ENCODE results near the gene PAX2.

PAX2 gene

DNA sequence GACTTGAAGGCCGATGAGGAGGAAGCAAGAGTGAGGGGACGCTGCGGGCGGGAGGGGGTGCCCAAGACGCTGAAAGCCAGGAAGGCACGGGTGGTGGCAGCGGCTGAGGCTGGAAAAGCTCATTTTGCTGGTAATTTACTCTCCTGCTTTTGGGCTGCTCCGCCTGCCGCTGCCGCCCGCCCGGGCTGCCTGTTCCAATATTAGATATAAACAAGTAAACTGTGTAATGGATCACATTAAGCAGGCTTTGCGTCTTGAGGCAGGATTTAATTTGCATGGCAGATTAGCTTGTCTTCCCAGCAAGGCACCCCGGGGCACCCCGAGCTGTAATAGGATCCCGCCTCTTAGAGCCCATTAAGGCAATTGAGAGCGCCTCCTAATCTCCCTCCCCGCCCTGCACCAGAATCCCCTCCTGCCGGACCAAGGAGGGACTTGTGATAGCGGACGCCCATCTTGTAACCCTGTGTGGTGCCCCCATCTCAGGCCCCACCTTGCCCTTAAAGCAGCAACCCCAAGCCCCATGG, 121.3 kb downstream of the PAX2 start:
- no peaks in the 10 kb centered on the region for H3K79me2 ChIP-seq (ENCODE audit: low read length)
- H3K4me1 ChIP-seq (ENCODE audit: low read length): no peaks in the 10 kb centered on the region
- no peak for TF ChIP-seq EZH2 (optimal IDR thresholded peaks at IDR 0.05; ENCODE audit: low read depth, low read length)
- TF ChIP-seq EZH2phosphoT487 (IDR thresholded peaks at IDR 0.05; ENCODE audit: low read length): no peak
- no peak for TF ChIP-seq CTCF (IDR thresholded peaks at IDR 0.05; ENCODE audit: low read length)
- H3K36me3 ChIP-seq (replicated peaks; ENCODE audit: insufficient read depth, low read length): no peaks in the 10 kb centered on the region
- no peaks in the 10 kb centered on the region for H3K9me3 ChIP-seq (replicated peaks; ENCODE audit: insufficient read depth, low read length)
- no peaks in the 10 kb centered on the region for H3K9me2 ChIP-seq (replicated peaks; ENCODE audit: insufficient read depth, low read length)
- H3K9ac ChIP-seq (ENCODE audit: low read length): no peak overlapping the region
- no peak overlapping the region for H3K4me3 ChIP-seq (ENCODE audit: low read length)
- H3K4me2 ChIP-seq (ENCODE audit: low read depth, low read length): no peak overlapping the region
- no peak overlapping the region for H3K27ac ChIP-seq (ENCODE audit: low read length)
- H3K27me3 ChIP-seq (replicated peaks; ENCODE audit: insufficient read depth, low read length): peaks cover 69% of the 10 kb centered on the region
- no peak overlapping the region for H2AFZ ChIP-seq (ENCODE audit: low read length)
- DNase-seq: no peak
- no peaks in the 10 kb centered on the region for H3F3A ChIP-seq (ENCODE audit: insufficient read depth, low read length)
- H4K20me1 ChIP-seq (ENCODE audit: insufficient read depth, low read length): no peaks in the 10 kb centered on the region

GRCh38 chr10:100867261-100867963, 122.0 kb downstream of the PAX2 start:
- Histone ChIP-seq H3K9me2 (replicated peaks; ENCODE audit: insufficient read depth, low read length) (no peaks in the 10 kb centered on the region), H4K20me1 (ENCODE audit: insufficient read depth, low read length) (no peaks in the 10 kb centered on the region), H3K4me2 (ENCODE audit: low read depth, low read length) (no peak overlapping the region), H3K4me3 (ENCODE audit: low read length) (no peak overlapping the region), H3K4me1 (ENCODE audit: low read length) (no peaks in the 10 kb centered on the region), H3F3A (ENCODE audit: insufficient read depth, low read length) (no peaks in the 10 kb centered on the region), H3K79me2 (ENCODE audit: low read length) (no peaks in the 10 kb centered on the region), H3K36me3 (replicated peaks; ENCODE audit: insufficient read depth, low read length) (no peaks in the 10 kb centered on the region), H3K27me3 (replicated peaks; ENCODE audit: insufficient read depth, low read length) (peaks cover 62% of the 10 kb centered on the region), H3K9me3 (replicated peaks; ENCODE audit: insufficient read depth, low read length) (no peaks in the 10 kb centered on the region), H2AFZ (ENCODE audit: low read length) (no peak overlapping the region), H3K9ac (ENCODE audit: low read length) (no peak overlapping the region), H3K27ac (ENCODE audit: low read length) (no peak overlapping the region)
- DNase-seq: no peak
- no peak for TF ChIP-seq CTCF (IDR thresholded peaks at IDR 0.05; ENCODE audit: low read length)
- no peak for TF ChIP-seq EZH2phosphoT487 (IDR thresholded peaks at IDR 0.05; ENCODE audit: low read length)
- no peak for TF ChIP-seq EZH2 (optimal IDR thresholded peaks at IDR 0.05; ENCODE audit: low read depth, low read length)

GRCh38 chr10:100868382-100868781, 123.0 kb downstream of the PAX2 start:
- Histone ChIP-seq H3K9me3 (replicated peaks; ENCODE audit: insufficient read depth, low read length) (no peaks in the 10 kb centered on the region), H3K36me3 (replicated peaks; ENCODE audit: insufficient read depth, low read length) (no peaks in the 10 kb centered on the region), H3K27me3 (replicated peaks; ENCODE audit: insufficient read depth, low read length) (peaks cover 54% of the 10 kb centered on the region), H3K9me2 (replicated peaks; ENCODE audit: insufficient read depth, low read length) (no peaks in the 10 kb centered on the region), H3K4me3 (ENCODE audit: low read length) (no peak overlapping the region), H3K79me2 (ENCODE audit: low read length) (no peaks in the 10 kb centered on the region), H3K4me2 (ENCODE audit: low read depth, low read length) (no peak overlapping the region), H3F3A (ENCODE audit: insufficient read depth, low read length) (no peaks in the 10 kb centered on the region), H2AFZ (ENCODE audit: low read length) (no peak overlapping the region), H3K27ac (ENCODE audit: low read length) (no peak overlapping the region), H4K20me1 (ENCODE audit: insufficient read depth, low read length) (no peaks in the 10 kb centered on the region), H3K9ac (ENCODE audit: low read length) (no peak overlapping the region), H3K4me1 (ENCODE audit: low read length) (no peaks in the 10 kb centered on the region)
- no peak for DNase-seq
- TF ChIP-seq EZH2 (optimal IDR thresholded peaks at IDR 0.05; ENCODE audit: low read depth, low read length) (no peak), EZH2phosphoT487 (IDR thresholded peaks at IDR 0.05; ENCODE audit: low read length) (no peak), CTCF (IDR thresholded peaks at IDR 0.05; ENCODE audit: low read length) (no peak)
